ENCODE results near the gene RRH. TPM values are rescaled to one million over a fixed set of nuclear protein-coding genes. Genes with fewer than 3 reads are reported as not detected.

Gene RRH
- total RNA-seq, 1 donor from 2014 or later, result 0.19 TPM

DNA sequence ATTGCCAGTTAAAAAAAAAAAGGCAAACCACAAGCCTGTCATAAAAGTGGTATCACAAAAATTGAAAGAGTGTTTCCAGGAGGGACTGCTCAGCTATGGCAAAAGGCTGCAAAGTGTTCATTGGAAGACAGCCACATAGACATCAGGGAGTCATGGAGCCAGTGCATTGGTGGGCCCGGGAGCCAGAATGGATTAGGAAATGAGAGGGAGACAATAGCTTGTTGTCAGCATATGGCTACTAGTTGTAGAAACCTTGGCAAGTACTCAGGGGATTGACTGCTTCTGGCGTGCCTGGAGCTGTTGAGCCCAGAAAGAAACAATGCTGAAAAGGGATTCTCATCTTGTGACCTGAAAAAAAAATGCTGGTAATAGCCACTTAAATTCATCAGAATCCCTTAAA is 7.2 kb upstream of the RRH start:
- Histone ChIP-seq H3K27ac (replicated peaks) (no peak overlapping the region), H3K27me3 (ENCODE audit: low read depth) (no peaks in the 10 kb centered on the region), H3K4me1 (peaks cover 20% of the 10 kb centered on the region), H3K9me3 (replicated peaks) (no peaks in the 10 kb centered on the region), H3K36me3 (peaks cover 57% of the 10 kb centered on the region), H3K4me3 (no peak overlapping the region)
- TF ChIP-seq, protein P1, sequence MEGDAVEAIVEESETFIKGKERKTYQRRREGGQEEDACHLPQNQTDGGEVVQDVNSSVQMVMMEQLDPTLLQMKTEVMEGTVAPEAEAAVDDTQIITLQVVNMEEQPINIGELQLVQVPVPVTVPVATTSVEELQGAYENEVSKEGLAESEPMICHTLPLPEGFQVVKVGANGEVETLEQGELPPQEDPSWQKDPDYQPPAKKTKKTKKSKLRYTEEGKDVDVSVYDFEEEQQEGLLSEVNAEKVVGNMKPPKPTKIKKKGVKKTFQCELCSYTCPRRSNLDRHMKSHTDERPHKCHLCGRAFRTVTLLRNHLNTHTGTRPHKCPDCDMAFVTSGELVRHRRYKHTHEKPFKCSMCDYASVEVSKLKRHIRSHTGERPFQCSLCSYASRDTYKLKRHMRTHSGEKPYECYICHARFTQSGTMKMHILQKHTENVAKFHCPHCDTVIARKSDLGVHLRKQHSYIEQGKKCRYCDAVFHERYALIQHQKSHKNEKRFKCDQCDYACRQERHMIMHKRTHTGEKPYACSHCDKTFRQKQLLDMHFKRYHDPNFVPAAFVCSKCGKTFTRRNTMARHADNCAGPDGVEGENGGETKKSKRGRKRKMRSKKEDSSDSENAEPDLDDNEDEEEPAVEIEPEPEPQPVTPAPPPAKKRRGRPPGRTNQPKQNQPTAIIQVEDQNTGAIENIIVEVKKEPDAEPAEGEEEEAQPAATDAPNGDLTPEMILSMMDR (IDR thresholded peaks at IDR 0.05; ENCODE audit: borderline replicate concordance), result no peak
- intact Hi-C loops (cut with micrococcal nuclease), result no loop called here
- DNase-seq, result no peak

DNA sequence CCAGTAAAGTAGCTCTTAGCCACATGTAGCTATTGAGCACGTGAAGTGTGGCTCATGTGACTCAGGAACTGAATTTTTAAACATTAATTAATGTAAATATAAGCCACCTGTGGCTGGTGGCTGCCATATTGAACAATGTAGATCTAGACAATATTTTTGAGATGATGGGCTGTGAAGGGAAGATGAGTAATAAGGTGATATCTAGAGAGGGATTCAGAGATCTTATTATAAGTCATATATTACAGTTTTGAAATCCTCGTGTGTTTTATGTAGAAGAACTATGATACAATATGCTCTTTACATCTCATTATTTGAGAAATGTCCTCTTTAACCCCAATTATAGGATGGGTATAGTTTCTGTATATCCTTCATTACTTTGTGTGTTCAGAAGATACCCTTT is 6.6 kb upstream of the RRH start:
- Histone ChIP-seq H3K4me3 (no peak overlapping the region), H3K36me3 (peaks cover 59% of the 10 kb centered on the region), H3K27ac (replicated peaks) (no peak overlapping the region), H3K9me3 (replicated peaks) (no peaks in the 10 kb centered on the region), H3K27me3 (ENCODE audit: low read depth) (no peaks in the 10 kb centered on the region), H3K4me1 (peaks cover 14% of the 10 kb centered on the region)
- intact Hi-C loops (cut with micrococcal nuclease), result no loop called here
- DNase-seq, result no peak
- TF ChIP-seq, protein P1 (IDR thresholded peaks at IDR 0.05; ENCODE audit: borderline replicate concordance), result no peak

DNA sequence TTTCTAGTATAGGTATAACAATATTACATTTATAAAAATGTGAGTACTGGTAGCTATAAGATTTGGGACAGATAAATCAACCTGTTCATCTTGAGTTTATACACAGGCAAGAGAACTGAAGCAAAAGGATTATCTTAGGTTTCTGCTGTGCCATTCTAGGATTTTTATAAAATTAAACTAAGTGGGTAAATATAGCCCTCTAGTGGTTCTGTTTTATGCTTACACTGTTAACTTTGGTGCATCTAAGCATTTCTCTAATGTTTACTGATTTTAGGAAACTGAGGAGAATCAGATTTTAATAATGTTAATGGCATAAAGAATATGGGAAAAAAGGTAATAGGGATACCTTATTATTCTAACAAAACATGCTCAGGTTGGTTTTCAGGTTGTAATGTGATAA is 1.1 kb upstream of the RRH start:
- Histone ChIP-seq H3K36me3 (peaks cover 37% of the 10 kb centered on the region), H3K27ac (replicated peaks) (no peak overlapping the region), H3K9me3 (replicated peaks) (no peaks in the 10 kb centered on the region), H3K4me3 (no peak overlapping the region), H3K4me1 (no peaks in the 10 kb centered on the region), H3K27me3 (ENCODE audit: low read depth) (no peaks in the 10 kb centered on the region)
- DNase-seq, result no peak
- intact Hi-C loops (cut with micrococcal nuclease), result loop anchor here (5.0 kb wide), 1 partner anchor 399 kb away; no protein-coding TSS in a partner anchor
- TF ChIP-seq, protein P1 (IDR thresholded peaks at IDR 0.05; ENCODE audit: borderline replicate concordance), result peak; percentile 68

DNA sequence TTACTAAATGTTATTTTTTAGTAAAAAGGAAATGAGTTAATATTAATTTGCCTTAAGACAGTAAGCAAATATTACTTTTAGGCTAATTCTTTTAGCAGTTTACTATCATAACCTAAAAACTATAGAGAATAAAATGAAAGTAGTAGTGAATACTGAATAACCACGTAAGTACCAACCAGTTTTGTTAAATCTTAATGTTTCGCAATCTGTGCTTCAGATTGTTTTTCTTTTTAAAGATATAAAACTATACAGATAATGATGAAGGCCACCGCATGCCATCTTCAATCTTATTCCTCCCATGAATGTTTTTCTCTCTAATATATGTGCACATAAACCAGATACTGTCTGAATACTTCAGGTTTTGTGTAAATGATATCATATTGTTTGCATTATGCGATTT is 6.0 kb downstream of the RRH start:
- DNase-seq, result no peak
- Histone ChIP-seq H3K4me3 (no peak overlapping the region), H3K27ac (replicated peaks) (no peak overlapping the region), H3K36me3 (no peaks in the 10 kb centered on the region), H3K4me1 (no peaks in the 10 kb centered on the region), H3K27me3 (ENCODE audit: low read depth) (no peaks in the 10 kb centered on the region), H3K9me3 (replicated peaks) (no peaks in the 10 kb centered on the region)
- TF ChIP-seq, protein P1 (IDR thresholded peaks at IDR 0.05; ENCODE audit: borderline replicate concordance), result no peak
- intact Hi-C loops (cut with micrococcal nuclease), result no loop called here

DNA sequence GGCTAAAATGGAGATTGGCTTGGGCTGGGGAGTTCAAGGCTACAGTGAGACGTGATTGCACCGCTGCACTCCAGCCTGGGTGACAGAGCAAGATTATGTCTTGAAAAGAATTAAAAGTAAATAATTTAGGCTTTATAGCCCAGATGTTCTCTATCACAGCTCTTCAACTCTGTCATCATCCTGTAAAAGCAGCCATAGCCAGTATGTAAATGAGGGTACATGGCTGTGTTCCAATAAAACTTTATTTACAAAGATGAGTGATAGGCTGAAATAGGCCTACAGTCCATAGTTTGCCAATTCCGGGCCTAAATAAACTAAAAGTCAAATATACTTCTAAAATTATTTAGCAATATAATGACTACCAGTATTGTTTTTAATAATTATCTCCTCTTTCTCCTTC is 9.2 kb downstream of the RRH start:
- intact Hi-C loops (cut with micrococcal nuclease), result no loop called here
- Histone ChIP-seq H3K36me3 (no peaks in the 10 kb centered on the region), H3K4me3 (no peak overlapping the region), H3K27ac (replicated peaks) (no peak overlapping the region), H3K4me1 (no peaks in the 10 kb centered on the region), H3K9me3 (replicated peaks) (no peaks in the 10 kb centered on the region), H3K27me3 (ENCODE audit: low read depth) (no peaks in the 10 kb centered on the region)
- TF ChIP-seq, protein P1 (IDR thresholded peaks at IDR 0.05; ENCODE audit: borderline replicate concordance), result no peak
- no peak for DNase-seq
